Measurements from ENCODE around the gene PTX3.

DNA sequence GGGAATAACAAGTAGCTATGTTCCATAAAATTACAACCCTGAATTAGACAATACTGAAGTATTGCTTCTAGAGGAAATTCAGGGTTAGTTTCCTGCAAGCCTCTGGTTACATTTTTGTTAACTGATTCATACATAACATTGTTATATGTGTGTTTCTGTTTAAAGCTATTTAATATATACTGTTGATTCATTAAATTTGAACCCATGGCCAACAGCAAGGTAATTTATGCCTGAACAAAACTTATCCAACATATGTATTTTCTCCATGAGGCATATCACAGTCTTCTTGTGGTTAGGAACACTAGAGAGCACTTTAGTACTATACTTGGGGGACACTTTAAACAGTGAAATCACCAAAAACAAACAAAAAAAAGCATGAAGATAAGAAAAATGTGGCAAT, 47.7 kb upstream of the PTX3 start:
- no peak for TF ChIP-seq EZH2 (IDR thresholded peaks at IDR 0.05; ENCODE audit: low read length, missing control alignments)
- TF ChIP-seq, protein P1, sequence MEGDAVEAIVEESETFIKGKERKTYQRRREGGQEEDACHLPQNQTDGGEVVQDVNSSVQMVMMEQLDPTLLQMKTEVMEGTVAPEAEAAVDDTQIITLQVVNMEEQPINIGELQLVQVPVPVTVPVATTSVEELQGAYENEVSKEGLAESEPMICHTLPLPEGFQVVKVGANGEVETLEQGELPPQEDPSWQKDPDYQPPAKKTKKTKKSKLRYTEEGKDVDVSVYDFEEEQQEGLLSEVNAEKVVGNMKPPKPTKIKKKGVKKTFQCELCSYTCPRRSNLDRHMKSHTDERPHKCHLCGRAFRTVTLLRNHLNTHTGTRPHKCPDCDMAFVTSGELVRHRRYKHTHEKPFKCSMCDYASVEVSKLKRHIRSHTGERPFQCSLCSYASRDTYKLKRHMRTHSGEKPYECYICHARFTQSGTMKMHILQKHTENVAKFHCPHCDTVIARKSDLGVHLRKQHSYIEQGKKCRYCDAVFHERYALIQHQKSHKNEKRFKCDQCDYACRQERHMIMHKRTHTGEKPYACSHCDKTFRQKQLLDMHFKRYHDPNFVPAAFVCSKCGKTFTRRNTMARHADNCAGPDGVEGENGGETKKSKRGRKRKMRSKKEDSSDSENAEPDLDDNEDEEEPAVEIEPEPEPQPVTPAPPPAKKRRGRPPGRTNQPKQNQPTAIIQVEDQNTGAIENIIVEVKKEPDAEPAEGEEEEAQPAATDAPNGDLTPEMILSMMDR (conservative IDR thresholded peaks at IDR 0.05 in 1 of 2, IDR thresholded peaks at IDR 0.05 in 1 of 2; ENCODE audit: low read depth in 1 of 2, low read length in 2 of 2): no peak

All from fibroblast of lung (primary cell).